ENCODE measurements around the gene POU5F1.
A peak's percentile ranks its signal among the peaks of the same experiment; 100 is the strongest.

Gene POU5F1

DNA sequence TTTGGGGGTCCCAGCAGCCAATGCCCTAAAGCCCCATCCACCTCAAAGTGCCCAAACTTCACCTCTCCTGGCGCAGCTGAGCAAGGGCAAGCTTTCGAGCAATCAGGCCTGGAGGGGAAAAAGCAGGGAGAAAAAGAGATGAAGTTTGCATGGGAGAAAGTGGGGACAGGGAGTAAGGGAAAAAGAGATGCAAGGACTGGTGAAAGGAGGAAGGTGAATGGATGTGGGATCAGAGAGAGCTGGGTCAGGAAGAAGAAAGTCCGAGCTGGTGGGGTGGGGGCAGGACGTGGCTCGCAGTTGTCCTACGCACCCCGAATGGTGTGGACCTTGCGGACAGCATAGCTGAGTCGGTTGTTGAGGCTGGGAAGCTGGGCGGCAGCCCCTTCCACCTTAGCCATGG lies 25.1 kb downstream of the POU5F1 start:
- TF ChIP-seq, protein P1, sequence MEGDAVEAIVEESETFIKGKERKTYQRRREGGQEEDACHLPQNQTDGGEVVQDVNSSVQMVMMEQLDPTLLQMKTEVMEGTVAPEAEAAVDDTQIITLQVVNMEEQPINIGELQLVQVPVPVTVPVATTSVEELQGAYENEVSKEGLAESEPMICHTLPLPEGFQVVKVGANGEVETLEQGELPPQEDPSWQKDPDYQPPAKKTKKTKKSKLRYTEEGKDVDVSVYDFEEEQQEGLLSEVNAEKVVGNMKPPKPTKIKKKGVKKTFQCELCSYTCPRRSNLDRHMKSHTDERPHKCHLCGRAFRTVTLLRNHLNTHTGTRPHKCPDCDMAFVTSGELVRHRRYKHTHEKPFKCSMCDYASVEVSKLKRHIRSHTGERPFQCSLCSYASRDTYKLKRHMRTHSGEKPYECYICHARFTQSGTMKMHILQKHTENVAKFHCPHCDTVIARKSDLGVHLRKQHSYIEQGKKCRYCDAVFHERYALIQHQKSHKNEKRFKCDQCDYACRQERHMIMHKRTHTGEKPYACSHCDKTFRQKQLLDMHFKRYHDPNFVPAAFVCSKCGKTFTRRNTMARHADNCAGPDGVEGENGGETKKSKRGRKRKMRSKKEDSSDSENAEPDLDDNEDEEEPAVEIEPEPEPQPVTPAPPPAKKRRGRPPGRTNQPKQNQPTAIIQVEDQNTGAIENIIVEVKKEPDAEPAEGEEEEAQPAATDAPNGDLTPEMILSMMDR (IDR thresholded peaks at IDR 0.05; ENCODE audit: insufficient read depth, low read depth, low read length, missing control alignments), result no peak
- no peak overlapping the region for H3K4me3 ChIP-seq (ENCODE audit: low read length)
- DNase-seq (ENCODE audit: low read depth), result no peak

DNA sequence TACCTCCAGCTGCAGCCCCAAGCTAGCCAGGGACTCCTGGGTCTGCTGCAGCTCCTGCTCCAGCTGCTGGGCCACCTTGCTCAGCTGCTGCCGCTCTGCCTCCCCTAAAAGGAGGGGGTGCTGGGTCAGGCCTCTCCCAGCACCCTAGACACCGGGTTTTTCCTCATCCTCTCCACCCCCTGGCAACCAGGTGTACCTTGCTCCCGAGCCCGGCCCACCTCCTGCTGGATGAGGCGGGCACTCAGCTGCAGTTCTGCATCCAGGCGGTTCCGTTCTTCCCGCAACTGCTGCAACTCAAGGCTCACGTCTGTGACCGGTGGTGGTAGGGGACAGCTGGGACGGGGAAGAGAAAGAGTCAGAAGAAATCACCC lies 25.5 kb downstream of the POU5F1 start:
- no peak overlapping the region for H3K4me3 ChIP-seq (ENCODE audit: low read length)
- DNase-seq (ENCODE audit: low read depth), result no peak
- TF ChIP-seq, protein P1 (IDR thresholded peaks at IDR 0.05; ENCODE audit: insufficient read depth, low read depth, low read length, missing control alignments), result no peak

DNA sequence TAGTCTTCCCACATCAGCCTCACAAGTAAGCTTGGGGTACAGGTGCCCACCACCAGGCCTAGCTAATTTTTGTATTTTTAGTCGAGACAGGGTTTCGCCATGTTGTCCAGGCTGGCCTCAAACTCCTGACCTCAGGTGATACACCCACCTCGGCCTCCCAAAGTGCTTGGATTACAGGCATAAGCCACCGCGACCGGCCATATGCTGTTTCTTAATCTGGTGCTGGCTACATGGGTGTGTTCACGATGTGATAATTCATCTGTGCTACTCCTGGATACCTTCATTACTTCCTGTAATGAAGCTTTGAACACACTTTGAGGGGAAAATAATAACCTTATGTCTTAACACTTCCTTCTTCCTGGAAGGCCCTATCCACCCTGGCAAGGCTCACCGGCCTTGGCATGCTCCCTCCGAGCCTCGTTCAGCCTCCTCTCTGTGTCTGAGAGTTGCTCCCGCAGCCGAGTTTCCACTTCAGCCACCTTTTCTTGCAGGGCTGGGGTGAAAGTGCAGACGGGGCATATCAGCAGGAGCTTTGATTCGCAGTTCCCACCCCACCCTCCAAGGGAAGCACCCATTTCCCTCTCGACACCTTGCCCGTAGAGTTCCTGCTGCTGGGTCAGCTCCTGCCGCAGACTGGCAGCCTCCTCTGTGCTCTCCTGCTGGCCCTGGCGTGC lies 26.0 kb downstream of the POU5F1 start:
- TF ChIP-seq, protein P1 (IDR thresholded peaks at IDR 0.05; ENCODE audit: insufficient read depth, low read depth, low read length, missing control alignments), result no peak
- DNase-seq (ENCODE audit: low read depth), result no peak
- no peak overlapping the region for H3K4me3 ChIP-seq (ENCODE audit: low read length)

DNA sequence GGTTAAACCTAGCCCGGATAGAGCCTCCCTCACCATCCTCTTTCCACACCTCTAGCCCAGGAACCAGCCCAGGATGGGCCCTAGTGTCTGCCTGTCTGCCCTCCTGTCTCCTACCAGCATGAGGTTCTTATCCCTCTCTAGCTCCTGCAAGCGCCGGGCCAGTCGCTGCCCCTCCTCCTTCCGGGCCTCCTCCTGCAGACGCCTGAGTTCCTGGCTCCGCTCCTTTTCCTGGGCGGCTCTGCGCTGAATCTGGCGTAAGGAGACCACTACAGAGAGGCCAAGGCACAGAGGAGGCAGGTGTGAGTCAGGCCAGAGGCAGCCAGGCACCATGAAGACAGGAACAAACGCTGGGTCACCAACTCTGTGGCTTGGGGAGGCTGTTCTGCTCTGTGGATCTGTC lies 27.3 kb downstream of the POU5F1 start:
- TF ChIP-seq, protein P1 (IDR thresholded peaks at IDR 0.05; ENCODE audit: insufficient read depth, low read depth, low read length, missing control alignments), result no peak
- H3K4me3 ChIP-seq (ENCODE audit: low read length), result no peak overlapping the region
- DNase-seq (ENCODE audit: low read depth), result peak; percentile 47

DNA sequence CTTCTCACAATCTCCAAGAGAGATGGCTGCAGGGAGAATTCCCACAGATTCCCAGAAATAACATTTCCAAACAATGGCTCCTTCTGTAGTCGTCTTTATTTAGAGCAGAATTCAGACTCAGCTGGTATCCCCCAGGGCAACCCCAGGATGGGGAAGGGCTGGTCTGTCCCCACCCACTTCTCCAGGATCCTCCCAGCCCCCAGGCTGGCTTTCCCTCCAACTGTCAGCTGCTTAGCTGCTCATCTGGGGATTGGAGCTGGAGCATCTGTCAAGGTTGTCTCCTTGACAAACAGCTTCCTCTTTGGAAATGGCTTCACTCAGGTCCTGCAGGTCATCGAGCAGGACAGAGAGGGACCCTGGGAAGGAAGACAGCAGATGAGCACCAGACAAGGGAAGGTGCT lies 28.1 kb downstream of the POU5F1 start:
- DNase-seq (ENCODE audit: low read depth), result no peak
- H3K4me3 ChIP-seq (ENCODE audit: low read length), result no peak overlapping the region
- TF ChIP-seq, protein P1 (IDR thresholded peaks at IDR 0.05; ENCODE audit: insufficient read depth, low read depth, low read length, missing control alignments), result no peak

DNA sequence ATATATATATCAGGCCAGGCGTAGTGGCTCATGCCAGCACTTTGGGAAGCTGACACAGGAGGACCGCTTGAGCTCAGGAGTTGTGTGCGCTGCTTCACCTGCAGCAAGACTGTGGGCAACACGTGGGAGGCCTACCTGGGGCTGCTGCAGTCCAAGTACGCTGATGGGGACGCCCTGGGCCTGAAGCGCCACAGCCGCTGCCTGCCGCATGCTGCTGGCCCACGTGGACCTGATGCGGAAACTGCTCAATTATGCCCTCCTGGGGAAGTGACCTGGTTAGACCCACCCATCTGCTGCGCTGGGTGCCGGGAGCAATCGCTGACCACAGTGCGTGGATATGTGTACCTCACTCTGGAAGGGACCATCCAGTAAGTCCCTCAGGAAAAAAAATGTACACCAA lies 29.8 kb downstream of the POU5F1 start:
- no peak overlapping the region for H3K4me3 ChIP-seq (ENCODE audit: low read length)
- DNase-seq (ENCODE audit: low read depth), result no peak
- TF ChIP-seq, protein P1 (IDR thresholded peaks at IDR 0.05; ENCODE audit: insufficient read depth, low read depth, low read length, missing control alignments), result no peak

DNA sequence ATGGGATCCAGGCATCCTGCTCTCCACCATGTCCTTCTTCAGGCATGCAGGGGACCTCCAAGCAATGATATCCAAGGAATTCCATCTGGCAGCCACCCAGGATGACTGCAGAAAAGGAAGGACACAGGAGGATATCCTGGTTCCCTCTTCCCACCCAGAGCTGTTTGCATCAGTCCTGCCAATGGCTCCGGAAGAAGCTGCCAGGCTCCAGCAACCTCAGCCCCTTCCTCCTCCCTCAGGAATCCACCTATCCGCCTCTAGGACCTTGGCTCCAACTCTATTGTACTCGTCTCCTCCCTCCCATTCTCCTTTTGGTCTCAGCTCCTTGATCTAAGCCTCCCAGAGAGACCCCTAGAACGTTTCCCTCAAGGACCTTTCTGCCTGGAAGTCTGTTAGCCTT lies 30.9 kb downstream of the POU5F1 start:
- TF ChIP-seq, protein P1 (IDR thresholded peaks at IDR 0.05; ENCODE audit: insufficient read depth, low read depth, low read length, missing control alignments), result no peak
- H3K4me3 ChIP-seq (ENCODE audit: low read length), result no peak overlapping the region
- DNase-seq (ENCODE audit: low read depth), result no peak

Data from epithelial cell of esophagus (primary cell).